GM18951 (cell line): Measurements from ENCODE around the gene DGKK.
"Not testable (repeated sequence)": the region's sequence is repeated elsewhere in the genome, so short reads cannot be mapped to it uniquely, and the experiment has no call there.

ENCODE experiments used
- POLR2A ChIP-seq: IDR thresholded peaks from 4 replicates; pipeline ENCODE4 v1.6.1; 2011; ENCODE audit warnings: mild to moderate bottlenecking; ENCODE audit not compliant: insufficient read length, insufficient read depth; ENCODE audit errors: extremely low read depth
- in situ Hi-C: fragments of 300-500 bp; cut with MboI; formaldehyde crosslinking; loops from one replicate; pipeline ENCODE4 v1.12.0; 2022; ENCODE audit warnings: low sequenced_read_pairs, mixed read lengths, inconsistent platforms; ENCODE audit not compliant: unreplicated experiment

Gene DGKK

GRCh38 chrX:50375481-50376267 lies 95.0 kb downstream of the DGKK start:
- in situ Hi-C loops: no loop called here
- no peak for TF ChIP-seq POLR2A

GRCh38 chrX:50372966-50373365 lies 97.7 kb downstream of the DGKK start:
- TF ChIP-seq POLR2A: no peak
- in situ Hi-C loops: no loop called here

- TF ChIP-seq POLR2A: no peak
- in situ Hi-C loops: no loop called here
Measured at GRCh38 chrX:50343917-50344316, 126.7 kb downstream of the DGKK start.

- in situ Hi-C loops: no loop called here
- TF ChIP-seq POLR2A: no peak
Measured at GRCh38 chrX:50333308-50333707, 137.3 kb downstream of the DGKK start.

- in situ Hi-C loops: not testable (repeated sequence)
Measured at GRCh38 chrX:50332668-50333067, 138.0 kb downstream of the DGKK start.

- in situ Hi-C loops: no loop called here
Measured at GRCh38 chrX:50327235-50327634, 143.4 kb downstream of the DGKK start.

More at GRCh38 chrX:50327235-50327634, 143.4 kb downstream of the DGKK start:
- no peak for TF ChIP-seq POLR2A
